Measurements from ENCODE around the gene ST8SIA5. TPM values are rescaled to one million over a fixed set of nuclear protein-coding genes. Genes with fewer than 3 reads are reported as not detected.

Gene ST8SIA5
- total and polyA plus RNA-seq, 5 donors = 3.4 to 16.0 (median 10.3) TPM

GRCh38 chr18:46723856-46724415 lies 32.9 kb downstream of the ST8SIA5 start:
- WGBS = 82% methylated on average over 4 of the region's 4 CpGs
- ATAC-seq (no peak), DNase-seq (no peak)
- H3K4me3 ChIP-seq (ENCODE audit: low read length) = no peak overlapping the region
- H3K4me1 ChIP-seq (ENCODE audit: control insufficient read depth, insufficient read depth, low read length) = peaks cover 7% of the 10 kb centered on the region
- no peaks in the 10 kb centered on the region for H3K27me3 ChIP-seq (ENCODE audit: control insufficient read depth, insufficient read depth)
- H3K27ac ChIP-seq (ENCODE audit: low read length) = no peak overlapping the region
- no peaks in the 10 kb centered on the region for H3K9me3 ChIP-seq (ENCODE audit: control insufficient read depth, low read length)
- intact Hi-C loops (cut with DNase I) = no loop called here

- Histone ChIP-seq H3K27ac (ENCODE audit: low read length) (no peak overlapping the region), H3K4me3 (ENCODE audit: low read length) (no peak overlapping the region), H3K4me1 (ENCODE audit: control insufficient read depth, insufficient read depth, low read length) (peaks cover 8% of the 10 kb centered on the region), H3K9me3 (ENCODE audit: control insufficient read depth, low read length) (no peaks in the 10 kb centered on the region), H3K27me3 (ENCODE audit: control insufficient read depth, insufficient read depth) (no peaks in the 10 kb centered on the region)
- ATAC-seq (no peak), DNase-seq (no peak)
- WGBS = 68% methylated on average over 5 of the region's 5 CpGs
- intact Hi-C loops (cut with DNase I) = no loop called here
These were observed 34.8 kb downstream of the ST8SIA5 start for GRCh38 chr18:46722051-46722450.

GRCh38 chr18:46721331-46721730 lies 35.5 kb downstream of the ST8SIA5 start:
- Histone ChIP-seq H3K4me1 (ENCODE audit: control insufficient read depth, insufficient read depth, low read length) (peaks cover 8% of the 10 kb centered on the region), H3K4me3 (ENCODE audit: low read length) (no peak overlapping the region)
- WGBS = 94% methylated on average over 8 of the region's 8 CpGs

GRCh38 chr18:46720521-46720920 lies 36.3 kb downstream of the ST8SIA5 start:
- DNase-seq (no peak), ATAC-seq (no peak)
- H3K4me1 ChIP-seq (ENCODE audit: control insufficient read depth, insufficient read depth, low read length) = peaks cover 8% of the 10 kb centered on the region
- intact Hi-C loops (cut with DNase I) = no loop called here
- no peaks in the 10 kb centered on the region for H3K27me3 ChIP-seq (ENCODE audit: control insufficient read depth, insufficient read depth)
- WGBS = 91% methylated on average over 3 of the region's 3 CpGs
- H3K27ac ChIP-seq (ENCODE audit: low read length) = no peak overlapping the region
- H3K9me3 ChIP-seq (ENCODE audit: control insufficient read depth, low read length) = no peaks in the 10 kb centered on the region
- no peak overlapping the region for H3K4me3 ChIP-seq (ENCODE audit: low read length)

More at GRCh38 chr18:46721331-46721730, 35.5 kb downstream of the ST8SIA5 start:
- ATAC-seq (no peak), DNase-seq (no peak)
- Histone ChIP-seq H3K27me3 (ENCODE audit: control insufficient read depth, insufficient read depth) (no peaks in the 10 kb centered on the region), H3K9me3 (ENCODE audit: control insufficient read depth, low read length) (no peaks in the 10 kb centered on the region), H3K27ac (ENCODE audit: low read length) (no peak overlapping the region)
- intact Hi-C loops (cut with DNase I) = no loop called here

GRCh38 chr18:46720092-46720491 lies 36.8 kb downstream of the ST8SIA5 start:
- H3K27me3 ChIP-seq (ENCODE audit: control insufficient read depth, insufficient read depth) = no peaks in the 10 kb centered on the region
- intact Hi-C loops (cut with DNase I) = no loop called here
- H3K9me3 ChIP-seq (ENCODE audit: control insufficient read depth, low read length) = no peaks in the 10 kb centered on the region
- ATAC-seq = no peak
- H3K4me3 ChIP-seq (ENCODE audit: low read length) = no peak overlapping the region
- WGBS = 75% methylated on average over 7 of the region's 7 CpGs
- peaks cover 8% of the 10 kb centered on the region for H3K4me1 ChIP-seq (ENCODE audit: control insufficient read depth, insufficient read depth, low read length)
- no peak overlapping the region for H3K27ac ChIP-seq (ENCODE audit: low read length)
- no peak for DNase-seq

GRCh38 chr18:46719388-46719787 lies 37.5 kb downstream of the ST8SIA5 start:
- no peak overlapping the region for H3K27ac ChIP-seq (ENCODE audit: low read length)
- no peak for ATAC-seq
- 44% methylated on average over 5 of the region's 5 CpGs for WGBS

GRCh38 chr18:46718501-46719341 lies 38.1 kb downstream of the ST8SIA5 start:
- Histone ChIP-seq H3K4me1 (ENCODE audit: control insufficient read depth, insufficient read depth, low read length) (peaks cover 8% of the 10 kb centered on the region), H3K27me3 (ENCODE audit: control insufficient read depth, insufficient read depth) (no peaks in the 10 kb centered on the region), H3K4me3 (ENCODE audit: low read length) (no peak overlapping the region), H3K27ac (ENCODE audit: low read length) (no peak overlapping the region), H3K9me3 (ENCODE audit: control insufficient read depth, low read length) (no peaks in the 10 kb centered on the region)
- intact Hi-C loops (cut with DNase I) = no loop called here
- DNase-seq (no peak), ATAC-seq (peak in 1 of 2 donors; percentile 80)
- WGBS = 18% methylated on average over 10 of the region's 10 CpGs

More at GRCh38 chr18:46719388-46719787, 37.5 kb downstream of the ST8SIA5 start:
- no peak for DNase-seq
- H3K4me1 ChIP-seq (ENCODE audit: control insufficient read depth, insufficient read depth, low read length) = peaks cover 8% of the 10 kb centered on the region
- no peaks in the 10 kb centered on the region for H3K27me3 ChIP-seq (ENCODE audit: control insufficient read depth, insufficient read depth)
- intact Hi-C loops (cut with DNase I) = no loop called here
- H3K9me3 ChIP-seq (ENCODE audit: control insufficient read depth, low read length) = no peaks in the 10 kb centered on the region
- H3K4me3 ChIP-seq (ENCODE audit: low read length) = no peak overlapping the region

- peaks cover 10% of the 10 kb centered on the region for H3K4me1 ChIP-seq (ENCODE audit: control insufficient read depth, insufficient read depth, low read length)
- no peak for DNase-seq
- no peak overlapping the region for H3K4me3 ChIP-seq (ENCODE audit: low read length)
- whole genome bisulfite sequencing = 91% methylated on average over 2 of the region's 2 CpGs
- no peak for ATAC-seq
- H3K27ac ChIP-seq (ENCODE audit: low read length) = no peak overlapping the region
- H3K27me3 ChIP-seq (ENCODE audit: control insufficient read depth, insufficient read depth) = no peaks in the 10 kb centered on the region
- intact Hi-C loops (cut with DNase I) = no loop called here
- H3K9me3 ChIP-seq (ENCODE audit: control insufficient read depth, low read length) = no peaks in the 10 kb centered on the region
These were observed 40.0 kb downstream of the ST8SIA5 start for GRCh38 chr18:46716827-46717226.

GRCh38 chr18:46716336-46716735 lies 40.5 kb downstream of the ST8SIA5 start:
- H3K27ac ChIP-seq (ENCODE audit: low read length) = no peak overlapping the region
- intact Hi-C loops (cut with DNase I) = no loop called here
- H3K4me1 ChIP-seq (ENCODE audit: control insufficient read depth, insufficient read depth, low read length) = peaks cover 10% of the 10 kb centered on the region
- 82% methylated on average over 5 of the region's 5 CpGs for WGBS
- ATAC-seq (no peak), DNase-seq (no peak)
- no peak overlapping the region for H3K4me3 ChIP-seq (ENCODE audit: low read length)
- no peaks in the 10 kb centered on the region for H3K9me3 ChIP-seq (ENCODE audit: control insufficient read depth, low read length)
- H3K27me3 ChIP-seq (ENCODE audit: control insufficient read depth, insufficient read depth) = no peaks in the 10 kb centered on the region

GRCh38 chr18:46715062-46715461 lies 41.8 kb downstream of the ST8SIA5 start:
- Histone ChIP-seq H3K9me3 (ENCODE audit: control insufficient read depth, low read length) (no peaks in the 10 kb centered on the region), H3K4me1 (ENCODE audit: control insufficient read depth, insufficient read depth, low read length) (peaks cover 9% of the 10 kb centered on the region)
- no peak for ATAC-seq

GRCh38 chr18:46712406-46712805 lies 44.4 kb downstream of the ST8SIA5 start:
- peaks cover 3% of the 10 kb centered on the region for H3K4me1 ChIP-seq (ENCODE audit: control insufficient read depth, insufficient read depth, low read length)
- no peaks in the 10 kb centered on the region for H3K9me3 ChIP-seq (ENCODE audit: control insufficient read depth, low read length)
- DNase-seq = peak in 2 of 3 donors; percentile 65 to 67
- peak overlapping the region; percentile 88 for H3K27ac ChIP-seq (ENCODE audit: low read length)
- peak; percentile 26 to 52 for ATAC-seq
- intact Hi-C loops (cut with DNase I) = no loop called here
- H3K27me3 ChIP-seq (ENCODE audit: control insufficient read depth, insufficient read depth) = no peaks in the 10 kb centered on the region
- H3K4me3 ChIP-seq (ENCODE audit: low read length) = no peak overlapping the region
- WGBS = 21% methylated on average over 5 of the region's 5 CpGs

More at GRCh38 chr18:46715062-46715461, 41.8 kb downstream of the ST8SIA5 start:
- no peak for DNase-seq
- WGBS = 82% methylated on average over 5 of the region's 5 CpGs
- Histone ChIP-seq H3K4me3 (ENCODE audit: low read length) (no peak overlapping the region), H3K27me3 (ENCODE audit: control insufficient read depth, insufficient read depth) (no peaks in the 10 kb centered on the region), H3K27ac (ENCODE audit: low read length) (no peak overlapping the region)
- intact Hi-C loops (cut with DNase I) = no loop called here
